Measurements from ENCODE around the gene KLHL14. TPM values are rescaled to one million over a fixed set of nuclear protein-coding genes. Genes with fewer than 3 reads are reported as not detected.

Gene KLHL14
- total RNA-seq, 1 donor from 2014 or later: 46.5 TPM

- H3K9me3 Mint-ChIP-seq: no peaks in the 10 kb centered on the region
- TF ChIP-seq CTCF (IDR thresholded peaks at IDR 0.05): no peak
- no peaks in the 10 kb centered on the region for H3K36me3 Mint-ChIP-seq (ENCODE audit: low read depth)
- ATAC-seq (ENCODE audit: low read depth) (no peak), DNase-seq (no peak)
- no peak overlapping the region for H3K27ac Mint-ChIP-seq
- ChIA-PET CTCF (no interaction called here), POLR2A (interaction anchor here (0.7 kb wide), 1 partner anchor 66 kb away, joined by 3 read pairs; no protein-coding TSS in a partner anchor)
- H3K4me1 Mint-ChIP-seq: peaks cover 7% of the 10 kb centered on the region
- H3K27me3 Mint-ChIP-seq: no peaks in the 10 kb centered on the region
- no peak overlapping the region for H3K4me3 Mint-ChIP-seq
- intact Hi-C loops (cut with micrococcal nuclease): no loop called here
These were observed 37.5 kb upstream of the KLHL14 start for GRCh38 chr18:32810314-32810713.

- ATAC-seq (ENCODE audit: low read depth): no peak
- ChIA-PET CTCF (no interaction called here), POLR2A (interaction anchor here (5.9 kb wide), 1 partner anchor 33 kb away, joined by 105 read pairs; the partner anchor contains the start of gene KLHL14)
- Mint-ChIP-seq H3K4me3 (no peak overlapping the region), H3K9me3 (peaks cover 1% of the 10 kb centered on the region), H3K36me3 (ENCODE audit: low read depth) (no peaks in the 10 kb centered on the region), H3K4me1 (peaks cover 50% of the 10 kb centered on the region), H3K27ac (no peak overlapping the region), H3K27me3 (no peaks in the 10 kb centered on the region)
- intact Hi-C loops (cut with micrococcal nuclease): no loop called here
- DNase-seq: no peak
- TF ChIP-seq CTCF (IDR thresholded peaks at IDR 0.05): no peak
These were observed 32.5 kb upstream of the KLHL14 start for GRCh38 chr18:32805354-32805753.

GRCh38 chr18:32804134-32804888 is 31.5 kb upstream of the KLHL14 start:
- H3K9me3 Mint-ChIP-seq: peaks cover 1% of the 10 kb centered on the region
- ChIA-PET CTCF (interaction anchor here (1.8 kb wide), 1 partner anchor 90 kb away, joined by 10 read pairs; no protein-coding TSS in a partner anchor), POLR2A (interaction anchor here (0.6 to 5.9 kb wide), 9 partner anchors 9 to 83 kb away, joined by 3 to 105 read pairs (median 6); partner anchors contain the start of gene KLHL14)
- H3K36me3 Mint-ChIP-seq (ENCODE audit: low read depth): no peaks in the 10 kb centered on the region
- intact Hi-C loops (cut with micrococcal nuclease): loop anchor here (1.0 kb wide), 1 partner anchor 9 kb away; no protein-coding TSS in a partner anchor
- no peak for TF ChIP-seq CTCF (IDR thresholded peaks at IDR 0.05)
- H3K4me1 Mint-ChIP-seq: peaks cover 53% of the 10 kb centered on the region
- H3K27ac Mint-ChIP-seq: peak overlapping the region; percentile 98
- H3K27me3 Mint-ChIP-seq: no peaks in the 10 kb centered on the region
- H3K4me3 Mint-ChIP-seq: peak overlapping the region; percentile 75
- ATAC-seq (ENCODE audit: low read depth) (peak; percentile 51), DNase-seq (no peak)

- no peaks in the 10 kb centered on the region for H3K27me3 Mint-ChIP-seq
- intact Hi-C loops (cut with micrococcal nuclease): loop anchor here (1.0 kb wide), 6 partner anchors 30 to 115 kb away; partner anchors contain the start of gene KLHL14
- H3K36me3 Mint-ChIP-seq (ENCODE audit: low read depth): no peaks in the 10 kb centered on the region
- H3K27ac Mint-ChIP-seq: peak overlapping the region; percentile 98
- H3K4me1 Mint-ChIP-seq: peaks cover 53% of the 10 kb centered on the region
- ChIA-PET CTCF (interaction anchor here (1.0 to 1.8 kb wide), 2 partner anchors 31 to 89 kb away, joined by 3 to 10 read pairs; no protein-coding TSS in a partner anchor), POLR2A (interaction anchor here (0.6 to 5.9 kb wide), 10 partner anchors 12 to 780 kb away, joined by 3 to 105 read pairs (median 6); partner anchors contain the start of gene KLHL14)
- H3K4me3 Mint-ChIP-seq: peak overlapping the region; percentile 75
- DNase-seq: no peak
- peak; percentile 88 for ATAC-seq (ENCODE audit: low read depth)
- H3K9me3 Mint-ChIP-seq: peaks cover 4% of the 10 kb centered on the region
- no peak for TF ChIP-seq CTCF (IDR thresholded peaks at IDR 0.05)
These were observed 30.7 kb upstream of the KLHL14 start for GRCh38 chr18:32803568-32803967.
